Keratinocyte (primary cell): ENCODE results near the gene SYNJ2. TPM values are rescaled to one million over a fixed set of nuclear protein-coding genes. Genes with fewer than 3 reads are reported as not detected.

Experiments
- DNase-seq: peaks from one replicate; pipeline ENCODE4 v3.0.0-alpha.2; 2011; ENCODE audit warnings: low read depth, missing footprints, low spot score
- FAIRE-seq: peaks from 2 replicates; lab custom pipeline; 2011; peaks lifted over from hg19 to GRCh38; lab: Jason Lieb, UNC
- H2AFZ ChIP-seq: 2 replicates; pipeline ENCODE4 v1.6.0; 2012; ENCODE audit warnings: low read length, control low read depth, inconsistent platforms; ENCODE audit not compliant: control insufficient read depth
- H3K27ac ChIP-seq: 2 replicates; pipeline ENCODE4 v1.5.1; 2011; ENCODE audit warnings: low read length; ENCODE audit not compliant: control insufficient read depth, insufficient read depth
- H3K27me3 ChIP-seq: 3 replicates; pipeline ENCODE4 v1.6.0; 2011; ENCODE audit warnings: low read length; ENCODE audit not compliant: control insufficient read depth, insufficient read depth; ENCODE audit errors: extremely low read depth
- H3K36me3 ChIP-seq, 2 experiments: 2 replicates in 1 of 2; 3 replicates in 1 of 2; pipeline ENCODE4 v1.5.1; 2011; ENCODE audit warnings: low read length in 2 of 2, mild to moderate bottlenecking in 1 of 2; ENCODE audit not compliant: control insufficient read depth in 2 of 2, insufficient read depth in 2 of 2; ENCODE audit errors: extremely low read depth in 1 of 2
- H3K4me1 ChIP-seq: 3 replicates; pipeline ENCODE4 v1.5.1; 2011; ENCODE audit warnings: low read length; ENCODE audit not compliant: control insufficient read depth, insufficient read depth; ENCODE audit errors: extremely low read depth
- H3K4me2 ChIP-seq: 3 replicates; pipeline ENCODE4 v1.6.0; 2011; ENCODE audit warnings: low read depth, low read length; ENCODE audit not compliant: control insufficient read depth, insufficient read depth; ENCODE audit errors: extremely low read depth
- H3K4me3 ChIP-seq, 3 experiments: fragments of 200-600 bp in 1 of 3; sonication (generic) in 1 of 3; 2 replicates in 2 of 3; 3 replicates in 1 of 3; pipeline ENCODE4 v1.5.1; 2011 to 2016; ENCODE audit warnings: low read length in 3 of 3, mild to moderate bottlenecking in 3 of 3, control low read depth in 2 of 3, inconsistent platforms in 1 of 3, low read depth in 1 of 3, mixed read lengths in 1 of 3, mixed run types in 1 of 3, moderate library complexity in 1 of 3; ENCODE audit not compliant: control insufficient read depth in 2 of 3, insufficient read depth in 2 of 3; ENCODE audit errors: extremely low read depth in 1 of 3
- H3K79me2 ChIP-seq: 2 replicates; pipeline ENCODE4 v1.6.0; 2012; ENCODE audit warnings: low read length; ENCODE audit not compliant: control insufficient read depth, insufficient read depth
- H3K9ac ChIP-seq: 3 replicates; pipeline ENCODE4 v1.6.0; 2011; ENCODE audit warnings: low read length; ENCODE audit not compliant: control insufficient read depth, insufficient read depth; ENCODE audit errors: extremely low read depth
- H3K9me1 ChIP-seq: 3 replicates; pipeline ENCODE4 v1.6.0; 2011; ENCODE audit warnings: low read length; ENCODE audit not compliant: control insufficient read depth, insufficient read depth; ENCODE audit errors: extremely low read depth
- H3K9me3 ChIP-seq: 2 replicates; pipeline ENCODE4 v1.5.1; 2012; ENCODE audit warnings: low read depth, low read length; ENCODE audit not compliant: control insufficient read depth
- H4K20me1 ChIP-seq: 3 replicates; pipeline ENCODE4 v1.6.0; 2011; ENCODE audit warnings: low read length; ENCODE audit not compliant: control insufficient read depth, insufficient read depth; ENCODE audit errors: extremely low read depth
- CTCF ChIP-seq, 3 experiments: IDR thresholded peaks in 1 of 3; conservative IDR thresholded peaks in 1 of 3; optimal IDR thresholded peaks in 1 of 3; 2 replicates in 2 of 3; 3 replicates in 1 of 3; pipeline versions ENCODE3 to v1.5.1; 2011; ENCODE audit warnings: low read length in 3 of 3, mild to moderate bottlenecking in 3 of 3, moderate library complexity in 2 of 3, control low read depth in 1 of 3, inconsistent platforms in 1 of 3; ENCODE audit not compliant: insufficient read depth in 2 of 3; ENCODE audit errors: extremely low read depth in 1 of 3
- EZH2 ChIP-seq: IDR thresholded peaks from one replicate; pipeline ENCODE4 v1.6.1; 2012; ENCODE audit warnings: inconsistent platforms, mild to moderate bottlenecking, low read length, moderate library complexity
- dilution Hi-C: fragments of 300-500 bp; cut with MboI; formaldehyde crosslinking; loops from one replicate; pipeline ENCODE4 v1.7.0; 2020; ENCODE audit warnings: low sequenced_read_pairs; ENCODE audit not compliant: extremely low pct_ligation_motif_present
- polyA plus RNA-seq, 5 experiments: library from polyadenylated mRNA; depleted of rRNA in 3 of 5; stranded (reverse) in 3 of 5; stranded (forward) in 1 of 5; unstranded in 1 of 5; fragments of >200 nt; gene quantifications; 1 replicate in 1 of 5; 2 replicates in 3 of 5; 3 replicates in 1 of 5; pipeline versions ENCODE4 v1.2.1 to v1.2.3, GENCODE V29; 2011 to 2012; ENCODE audit warnings: missing spikeins in 2 of 5, low read depth in 1 of 5, low replicate concordance in 1 of 5

Gene SYNJ2
- polyA plus RNA-seq, 1 donor (not counting 4 experiments of a cell fraction or from before 2014, with no cell fraction given), result 8.6 TPM

DNA sequence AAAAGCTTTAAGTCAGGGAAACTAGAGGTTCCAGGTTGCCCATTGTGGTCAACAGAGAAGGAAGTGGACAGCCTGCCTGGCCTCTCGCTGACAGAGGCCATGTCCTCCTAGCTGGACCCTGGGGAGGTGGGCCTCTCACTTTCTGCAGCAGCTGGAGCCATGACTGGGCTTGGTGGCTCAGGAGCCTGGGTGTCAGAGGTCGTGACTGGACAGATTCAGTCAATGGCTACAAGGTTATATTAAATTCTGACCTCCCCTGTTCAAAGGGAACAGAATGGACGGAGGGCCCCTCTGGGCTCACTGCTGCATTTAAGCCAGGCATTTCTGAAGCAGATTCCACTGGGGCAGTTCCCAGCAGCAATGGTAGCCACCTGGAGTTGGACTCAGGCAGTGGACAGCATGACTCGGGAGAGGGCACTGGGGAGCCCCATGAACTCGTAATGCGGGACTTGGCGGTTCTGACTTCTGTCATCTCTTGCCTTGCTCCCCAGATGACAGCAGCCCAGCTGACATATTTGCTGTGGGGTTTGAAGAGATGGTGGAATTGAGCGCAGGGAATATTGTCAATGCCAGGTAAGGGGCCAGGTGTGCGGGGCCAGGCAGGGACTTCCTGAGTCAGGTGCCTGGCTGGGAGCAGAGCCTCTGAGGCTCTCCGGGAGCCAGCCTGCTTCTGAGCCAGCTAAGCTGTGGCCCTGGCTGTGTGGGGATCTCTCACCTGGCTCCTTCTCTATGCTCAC lies 86.7 kb downstream of the SYNJ2 start:
- DNase-seq (no peak), FAIRE-seq (no peak)
- Histone ChIP-seq H4K20me1 (no peaks in the 10 kb centered on the region), H3K9ac (peak overlapping the region; percentile 51), H3K9me1 (no peaks in the 10 kb centered on the region), H3K36me3 (peaks cover 4 to 22% of the 10 kb centered on the region in 2 experiments), H3K4me3 (peak overlapping the region in 1 of 3 experiments; percentile 13), H3K4me2 (peak overlapping the region; percentile 71), H3K79me2 (no peaks in the 10 kb centered on the region), H3K27ac (peak overlapping the region; percentile 66), H3K27me3 (no peaks in the 10 kb centered on the region), H3K4me1 (peaks cover 29% of the 10 kb centered on the region), H3K9me3 (no peaks in the 10 kb centered on the region), H2AFZ (peak overlapping the region; percentile 51)
- dilution Hi-C loops, result no loop called here
- TF ChIP-seq CTCF (optimal IDR thresholded peaks at IDR 0.05 in 1 of 3, IDR thresholded peaks at IDR 0.05 in 1 of 3, conservative IDR thresholded peaks at IDR 0.05 in 1 of 3; ENCODE audit: extremely low read depth in 1 of 3, insufficient read depth in 2 of 3, low read length in 3 of 3), result no peak
- no peak for TF ChIP-seq EZH2

GRCh38 chr6:158068893-158069799 lies 87.5 kb downstream of the SYNJ2 start:
- peak overlapping the region; percentile 51 for H3K9ac ChIP-seq
- no peaks in the 10 kb centered on the region for H3K27me3 ChIP-seq
- no peaks in the 10 kb centered on the region for H3K9me1 ChIP-seq
- peak overlapping the region; percentile 71 for H3K4me2 ChIP-seq
- FAIRE-seq (peak; percentile 89), DNase-seq (peak; percentile 41)
- H4K20me1 ChIP-seq, result no peaks in the 10 kb centered on the region
- no peaks in the 10 kb centered on the region for H3K9me3 ChIP-seq
- TF ChIP-seq CTCF (optimal IDR thresholded peaks at IDR 0.05 in 1 of 3, IDR thresholded peaks at IDR 0.05 in 1 of 3, conservative IDR thresholded peaks at IDR 0.05 in 1 of 3; ENCODE audit: extremely low read depth in 1 of 3, insufficient read depth in 2 of 3, low read length in 3 of 3) (no peak), EZH2 (no peak)
- dilution Hi-C loops, result no loop called here
- H3K4me1 ChIP-seq, result peaks cover 29% of the 10 kb centered on the region
- H2AFZ ChIP-seq, result peak overlapping the region; percentile 51
- peak overlapping the region; percentile 82 for H3K27ac ChIP-seq
- H3K36me3 ChIP-seq, result peaks cover 4 to 22% of the 10 kb centered on the region in 2 experiments
- peak overlapping the region in 1 of 3 experiments; percentile 13 for H3K4me3 ChIP-seq
- H3K79me2 ChIP-seq, result no peaks in the 10 kb centered on the region
